Fibroblast of skin of right biceps (primary cell): ENCODE measurements around the gene VSX2.
A peak's percentile ranks its signal among the peaks of the same experiment; 100 is the strongest.

Experiments
- DNase-seq: peaks from one replicate; pipeline ENCODE4 v3.0.0-alpha.2; 2013

The VSX2 gene

DNA sequence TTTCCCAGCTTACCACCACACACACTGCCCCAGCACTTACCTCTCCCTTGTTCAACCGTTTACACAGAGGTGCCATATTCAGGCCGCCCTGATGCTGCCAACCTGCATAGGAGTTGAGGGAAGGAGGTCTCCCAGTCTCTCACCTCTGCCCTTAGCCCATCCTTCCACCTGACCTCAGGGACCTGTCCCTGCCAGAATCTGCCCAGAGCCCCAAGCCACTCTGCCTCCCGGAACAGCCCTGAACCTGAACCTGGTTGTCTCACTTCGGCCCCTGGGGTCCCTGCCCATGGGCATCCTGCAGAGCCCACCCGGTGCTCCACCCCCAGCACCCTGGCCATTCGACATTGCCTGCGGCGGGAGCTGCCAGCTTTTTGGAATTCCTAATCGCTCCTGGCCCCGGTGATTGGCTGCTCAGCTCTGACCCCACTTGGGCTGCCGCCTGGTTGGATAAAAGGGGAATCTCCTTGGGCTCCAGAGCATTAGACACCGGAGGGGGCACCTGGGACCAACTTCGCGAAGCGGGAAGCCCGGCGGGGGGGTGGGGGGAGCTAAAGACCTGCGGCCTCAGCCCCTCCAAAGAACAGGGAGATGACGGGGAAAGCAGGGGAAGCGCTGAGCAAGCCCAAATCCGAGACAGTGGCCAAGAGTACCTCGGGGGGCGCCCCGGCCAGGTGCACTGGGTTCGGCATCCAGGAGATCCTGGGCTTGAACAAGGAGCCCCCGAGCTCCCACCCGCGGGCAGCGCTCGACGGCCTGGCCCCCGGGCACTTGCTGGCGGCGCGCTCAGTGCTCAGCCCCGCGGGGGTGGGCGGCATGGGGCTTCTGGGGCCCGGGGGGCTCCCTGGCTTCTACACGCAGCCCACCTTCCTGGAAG lies at the start of gene VSX2:
Gene VSX2 (plus strand): TSS at position 476 of the 874 bp plus-strand sequence. CDS start 113 bp downstream, at position 589.
- no peak for DNase-seq

DNA sequence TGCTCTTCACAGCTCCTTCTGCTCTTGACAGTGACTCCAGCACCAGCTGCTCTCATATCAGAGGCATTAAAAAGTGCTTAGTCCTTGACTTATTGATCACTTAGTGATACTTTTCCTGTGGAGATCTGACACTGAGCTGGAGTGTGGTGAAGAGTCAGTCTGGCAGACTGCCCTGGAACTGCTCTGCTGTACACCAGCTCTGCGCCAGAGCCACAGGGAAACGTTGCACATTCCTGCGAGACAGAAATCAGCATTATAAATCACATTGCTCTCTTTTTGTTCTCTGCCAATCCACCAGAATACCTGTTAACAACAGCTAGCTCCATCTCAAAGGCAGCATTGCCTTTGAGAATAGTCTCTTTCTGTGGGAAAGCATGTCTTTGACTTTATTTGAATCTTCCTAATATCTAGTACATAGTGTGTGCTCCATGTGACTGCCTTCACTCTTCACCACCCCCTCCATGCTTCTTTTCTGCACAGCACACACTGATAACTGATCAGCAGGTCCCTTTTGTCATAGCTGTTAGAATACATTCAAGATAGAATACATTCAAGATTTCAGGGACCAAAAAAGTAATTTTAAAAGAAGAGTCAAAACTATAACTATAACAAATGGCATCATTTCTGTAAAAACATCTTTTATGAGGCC lies 48.2 kb upstream of the VSX2 start:
- DNase-seq = peak; percentile 2

DNA sequence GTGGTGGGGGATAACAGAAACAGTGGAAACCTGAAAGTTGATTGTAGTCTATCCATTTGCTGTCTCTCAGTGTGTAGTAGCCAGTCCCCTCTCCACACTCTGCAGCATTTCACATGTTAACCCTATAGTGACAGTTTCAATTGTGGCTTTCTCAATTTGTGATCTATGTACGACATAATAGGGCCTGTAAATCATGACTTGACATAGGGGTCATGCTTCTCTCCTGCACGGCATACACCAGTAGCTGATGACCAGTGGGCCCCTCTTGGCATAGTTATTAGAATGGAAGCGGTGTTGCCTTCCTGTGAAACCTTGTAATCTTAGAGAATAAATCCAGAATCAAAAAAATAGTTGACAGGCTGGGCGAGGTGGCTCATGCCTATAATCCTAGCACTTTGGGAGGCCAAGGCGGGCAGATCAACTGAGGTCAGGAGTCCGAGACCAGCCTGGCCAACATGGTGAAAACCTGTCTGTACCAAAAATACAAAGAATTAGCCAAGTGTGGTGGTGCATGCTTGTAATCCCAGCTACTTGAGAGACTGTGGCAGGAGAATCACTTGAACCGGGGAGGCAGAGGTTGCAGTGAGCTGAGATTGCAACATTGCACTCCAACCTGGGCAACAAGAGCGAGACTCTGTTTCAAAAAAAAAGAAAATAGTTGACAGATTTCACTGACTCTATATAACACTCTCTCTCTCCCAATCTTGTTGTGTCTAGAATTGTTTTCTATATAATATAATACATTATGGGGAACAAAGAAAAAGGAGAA lies 44.6 kb upstream of the VSX2 start:
- no peak for DNase-seq

DNA sequence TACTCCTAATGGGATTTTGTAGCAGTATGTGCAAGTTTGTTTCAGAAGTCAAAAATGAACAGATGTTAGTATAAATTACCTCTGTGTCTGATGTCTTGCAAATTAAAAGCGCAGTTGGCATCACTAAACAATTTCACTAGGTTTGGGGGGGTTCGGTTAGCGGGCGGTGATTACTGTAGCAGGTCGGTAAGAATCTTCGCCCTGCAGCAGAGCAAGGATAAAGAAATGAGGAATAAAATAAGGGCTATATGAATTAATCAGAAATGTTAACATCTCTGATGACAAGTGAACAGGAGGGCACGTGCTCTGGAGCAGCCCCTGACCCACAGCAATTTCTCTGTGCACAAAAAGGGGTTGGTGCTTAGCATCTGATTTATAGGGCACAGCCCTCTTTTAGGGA lies 43.6 kb upstream of the VSX2 start:
- DNase-seq = no peak

DNA sequence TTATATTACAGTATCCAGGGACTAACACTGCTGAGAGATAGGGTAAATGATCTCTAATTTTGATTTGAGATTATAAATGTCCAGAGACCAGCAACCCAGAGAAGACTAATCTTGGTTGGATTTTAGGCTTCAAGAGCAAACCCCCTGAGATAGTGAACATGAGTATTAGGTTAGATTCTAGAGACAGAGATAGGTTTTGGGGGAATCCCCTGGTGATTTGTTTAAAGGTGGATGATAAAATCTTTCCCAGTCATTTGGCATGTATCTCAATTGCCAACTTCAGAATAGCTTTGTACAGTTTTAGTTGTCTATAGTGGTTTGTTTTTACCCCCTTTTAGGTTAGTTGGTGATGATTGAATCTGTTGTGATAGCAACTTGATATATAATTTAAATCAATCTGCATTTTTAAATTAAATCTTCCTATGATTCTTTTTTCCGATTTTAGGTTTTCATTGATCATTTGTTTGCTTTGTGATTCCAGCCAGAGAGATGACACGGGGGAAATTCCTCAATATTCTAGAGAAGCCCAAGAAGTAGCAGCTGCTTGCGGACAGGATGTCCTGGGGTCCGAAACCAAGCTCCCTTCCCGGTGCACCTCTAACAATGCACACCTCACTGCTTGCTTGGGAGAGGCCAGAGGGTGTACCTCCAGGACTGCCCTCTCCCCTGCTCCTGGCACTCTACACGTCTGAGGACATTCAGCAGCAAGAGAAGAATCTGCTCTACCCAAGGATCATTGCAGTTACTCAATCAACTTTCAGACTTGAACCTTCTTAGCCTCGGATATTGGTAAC lies 40.6 kb upstream of the VSX2 start:
- DNase-seq = no peak

DNA sequence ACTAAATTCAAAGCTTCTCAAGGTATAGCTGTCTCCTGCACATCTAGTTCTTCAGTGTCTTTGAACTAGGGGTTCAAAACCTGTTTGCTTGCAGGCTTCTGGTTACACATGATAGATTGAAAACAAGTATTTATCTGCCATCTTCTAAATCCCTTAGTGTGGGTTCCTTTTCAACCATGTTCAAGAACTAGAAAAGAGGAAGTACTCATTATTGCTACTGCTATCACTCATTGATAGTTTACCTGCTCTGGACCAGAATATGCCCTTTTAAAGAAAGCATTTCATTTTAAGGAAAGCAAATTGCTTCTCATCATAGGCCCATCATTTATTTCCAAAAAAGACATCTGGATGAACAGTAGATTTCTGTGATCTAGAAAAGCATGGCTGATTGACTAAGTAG lies 37.1 kb upstream of the VSX2 start:
- no peak for DNase-seq

DNA sequence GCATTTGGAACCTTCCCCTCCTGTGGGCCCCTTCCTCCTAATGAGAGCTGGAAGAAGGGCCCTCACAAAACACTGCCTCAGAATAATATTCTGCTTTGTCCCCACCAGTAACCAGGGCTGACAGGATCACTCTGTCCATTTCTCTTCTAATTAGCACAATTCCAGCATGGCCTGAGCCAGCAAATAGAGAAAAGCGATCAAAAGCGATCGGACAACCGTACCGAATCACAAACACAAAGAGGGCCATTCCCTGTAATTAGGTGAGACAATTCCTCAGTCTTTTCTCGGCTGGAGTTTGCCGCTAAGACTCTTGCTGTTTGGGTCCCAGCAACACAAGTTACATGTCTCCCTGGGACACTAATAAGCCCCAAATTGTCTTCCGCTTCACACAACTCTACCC lies 35.6 kb upstream of the VSX2 start:
- no peak for DNase-seq

DNA sequence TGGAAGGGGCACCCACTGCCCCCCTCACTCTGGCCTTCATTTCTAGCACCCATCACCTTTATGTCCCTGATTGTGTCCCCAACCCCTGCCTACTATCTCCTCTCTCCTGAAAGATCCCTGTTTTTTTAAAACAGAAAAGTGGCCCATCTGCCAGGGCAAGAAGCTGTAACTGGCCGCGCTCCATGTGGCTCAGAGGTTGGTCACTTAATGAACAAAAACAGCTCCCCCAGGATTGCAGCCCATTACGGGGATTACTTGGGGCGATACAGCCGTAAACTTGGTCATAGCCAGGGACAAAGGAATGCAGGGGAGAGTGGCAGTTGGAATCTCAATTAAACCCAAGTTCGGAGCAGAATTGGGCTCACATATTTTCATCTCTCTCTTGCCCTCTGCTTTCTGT lies 34.8 kb upstream of the VSX2 start:
- DNase-seq = no peak

DNA sequence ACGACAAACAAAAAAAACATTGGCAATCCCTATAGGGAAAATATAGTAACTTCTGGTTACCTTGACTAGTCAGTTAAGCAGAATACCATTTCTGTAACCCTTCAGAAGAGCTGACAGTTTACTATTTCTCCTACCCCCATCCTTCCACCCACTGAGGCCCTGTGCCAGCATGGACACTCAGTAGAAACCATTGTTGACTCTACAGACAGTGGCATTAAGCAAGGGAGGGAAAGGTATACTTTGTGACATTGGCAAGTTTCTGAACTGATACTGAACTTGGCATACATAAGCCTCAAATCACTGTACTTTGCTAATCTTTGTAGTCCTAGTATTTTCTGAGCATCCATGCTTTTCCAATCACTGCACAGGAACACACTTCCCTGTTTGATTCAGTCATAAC lies 33.4 kb upstream of the VSX2 start:
- DNase-seq = no peak

DNA sequence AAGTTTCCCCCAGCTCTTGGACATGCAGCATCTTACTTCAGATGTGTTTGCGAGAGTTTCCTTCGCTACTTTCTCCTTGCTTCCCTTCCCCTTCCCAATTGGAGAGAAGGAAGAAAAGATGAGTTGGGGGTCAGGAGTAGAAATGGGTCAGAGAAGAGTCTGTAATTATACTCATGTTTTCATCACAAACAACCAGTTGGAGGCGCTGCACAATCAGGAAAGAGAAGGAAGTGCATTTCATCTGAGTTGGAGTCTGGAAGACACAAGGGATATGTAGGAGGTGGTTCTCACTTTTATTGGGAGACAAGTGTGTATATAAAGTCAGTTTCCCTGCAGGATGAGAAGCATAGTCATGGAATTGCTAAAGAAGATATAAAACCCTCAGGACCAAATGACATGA lies 31.3 kb upstream of the VSX2 start:
- no peak for DNase-seq

DNA sequence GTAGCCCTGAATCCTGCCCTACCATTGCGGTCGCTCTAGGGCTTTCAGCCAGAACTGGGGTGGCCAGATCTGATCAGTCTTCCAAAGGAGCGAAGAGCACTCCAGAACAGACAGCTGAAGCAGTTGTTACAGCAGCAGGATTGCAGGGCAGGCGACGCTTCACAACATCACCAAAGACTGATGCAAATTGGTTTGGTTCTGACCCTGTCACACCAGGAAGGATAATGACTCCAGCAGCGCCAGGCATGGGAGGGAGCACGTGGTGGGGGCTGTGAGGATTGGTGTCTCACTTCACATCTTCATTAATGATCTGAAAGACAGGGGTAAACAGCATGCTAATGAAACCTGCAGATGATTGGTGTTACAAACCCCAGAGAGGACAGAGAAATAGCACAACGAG lies 30.6 kb upstream of the VSX2 start:
- DNase-seq = no peak

DNA sequence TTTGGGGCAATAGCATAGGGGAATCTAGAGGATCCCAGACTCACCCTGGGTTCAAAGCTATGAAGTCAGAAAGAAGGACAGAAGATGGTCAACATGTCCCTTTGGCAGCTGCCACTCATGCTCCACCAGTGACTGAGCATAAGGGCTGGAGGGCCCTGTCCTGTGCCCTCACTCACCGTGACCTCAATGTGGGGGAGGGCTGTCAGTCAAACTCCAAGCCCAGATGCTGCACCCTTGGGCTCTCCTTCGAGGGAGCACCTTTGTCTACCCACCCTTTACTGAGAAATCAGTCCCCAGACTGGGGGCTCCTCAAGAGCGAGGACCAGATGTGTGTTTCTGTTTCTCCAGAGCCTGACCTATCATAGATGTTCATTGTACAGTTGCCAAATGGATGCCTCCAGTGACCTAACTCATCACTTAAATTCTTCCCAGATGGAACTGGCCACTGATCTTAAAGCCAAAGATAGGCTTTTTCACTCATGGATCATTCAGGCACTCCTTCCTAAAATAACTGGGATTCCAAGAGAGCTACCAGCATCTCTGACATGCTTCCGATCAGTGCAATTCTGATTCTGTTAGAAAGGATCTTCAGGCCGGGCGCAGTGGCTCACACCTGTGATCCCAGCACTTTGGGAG lies 27.2 kb upstream of the VSX2 start:
- DNase-seq = no peak

DNA sequence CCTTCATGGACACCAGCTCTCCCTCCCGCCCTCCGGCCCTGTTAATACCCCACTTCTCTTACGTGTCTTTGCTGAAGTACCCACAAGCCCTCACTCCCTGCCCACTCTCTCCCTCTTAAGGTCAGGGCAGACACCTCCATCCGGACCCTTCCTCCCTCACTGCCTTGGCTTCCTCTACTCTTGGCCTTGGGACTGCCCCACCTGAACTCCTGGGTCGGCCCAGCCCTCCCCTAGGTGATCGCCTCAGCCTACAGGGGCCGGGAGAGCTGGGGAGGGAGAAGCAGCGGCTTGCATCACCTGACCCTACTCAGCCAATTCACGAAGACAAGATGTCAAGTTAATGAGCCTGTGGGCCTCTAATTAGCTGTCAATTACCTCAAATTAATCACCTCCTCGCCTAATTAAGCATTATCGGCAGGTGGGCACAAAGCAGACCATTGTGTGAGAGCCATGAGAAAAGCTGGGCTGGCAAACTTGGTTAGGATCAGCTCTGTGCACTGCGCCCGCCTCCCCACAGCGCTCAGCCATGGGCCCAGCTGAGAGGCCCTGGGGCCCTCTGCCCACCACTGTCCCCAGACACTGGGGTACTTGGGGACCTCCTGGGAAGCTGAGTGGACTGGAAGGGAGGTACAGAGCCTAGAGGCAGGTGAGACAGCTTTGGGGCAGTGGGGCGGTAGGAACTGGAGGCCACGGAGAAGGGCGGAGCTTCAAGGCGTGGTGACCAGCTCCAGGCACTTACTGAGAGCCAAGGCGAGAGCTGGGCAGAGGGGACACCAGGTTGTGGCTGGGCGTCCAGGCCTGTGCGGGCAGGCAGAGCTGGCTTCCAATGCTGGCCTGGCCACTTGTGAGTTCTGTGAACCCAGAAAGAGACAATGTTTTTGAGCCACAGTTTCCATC lies 25.1 kb upstream of the VSX2 start:
- no peak for DNase-seq

DNA sequence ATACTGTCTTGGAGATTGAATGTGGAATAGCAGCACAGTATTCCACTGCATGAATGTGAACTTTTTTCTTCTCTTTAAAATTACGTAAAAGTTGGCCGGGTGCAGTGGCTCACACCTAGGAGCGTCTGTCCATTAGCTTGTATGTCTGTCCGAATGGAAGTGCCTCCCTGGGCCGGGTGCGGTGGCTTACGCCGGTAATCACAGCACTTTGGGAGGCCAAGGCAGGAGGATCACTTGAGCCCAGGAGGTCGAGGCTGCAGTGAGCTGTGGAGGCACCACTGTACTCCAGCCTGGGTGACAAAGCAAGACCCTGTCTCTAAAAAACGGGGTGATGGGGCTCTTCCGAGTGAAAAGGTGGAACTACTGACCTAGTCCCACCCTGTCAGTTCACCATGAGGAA lies 22.6 kb upstream of the VSX2 start:
- no peak for DNase-seq

DNA sequence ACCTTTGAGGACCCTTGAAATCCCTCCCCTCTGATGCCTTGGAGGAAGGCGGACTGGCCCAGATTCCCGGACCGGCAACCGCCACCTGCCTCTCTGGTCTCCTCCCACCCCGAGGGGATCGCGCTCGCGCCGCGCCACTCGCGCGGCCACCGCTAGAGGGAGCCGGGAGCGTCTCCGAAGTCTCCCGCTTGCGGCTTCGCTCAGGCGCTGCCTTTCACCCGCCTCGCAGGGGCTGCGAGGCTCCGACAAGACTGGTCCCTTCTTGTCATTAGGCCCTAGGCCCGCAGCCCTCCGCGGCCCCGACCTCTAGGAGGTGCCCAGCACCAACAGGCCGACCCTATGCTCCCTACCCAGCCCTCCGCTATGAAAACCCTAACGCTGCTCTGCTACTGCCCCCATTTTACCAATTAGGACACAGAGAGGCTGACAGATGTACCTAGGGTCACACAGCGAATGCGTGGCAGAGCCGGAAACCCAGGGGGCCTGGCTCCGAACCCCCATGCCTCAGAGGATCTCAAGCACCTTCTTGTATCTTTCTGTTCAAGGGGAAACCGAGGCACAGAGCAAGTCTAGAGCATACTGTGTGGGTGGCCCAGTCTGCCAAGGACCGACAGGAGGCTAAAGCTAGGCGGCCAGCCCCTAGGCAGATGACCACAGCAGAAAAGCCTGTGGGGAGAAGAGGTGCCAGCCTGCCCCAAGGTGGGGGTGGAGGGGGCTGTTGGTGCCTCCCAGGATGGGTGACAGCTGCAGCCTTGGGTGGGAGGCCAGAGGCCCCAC lies 21.4 kb upstream of the VSX2 start:
- peak; percentile 54 for DNase-seq

DNA sequence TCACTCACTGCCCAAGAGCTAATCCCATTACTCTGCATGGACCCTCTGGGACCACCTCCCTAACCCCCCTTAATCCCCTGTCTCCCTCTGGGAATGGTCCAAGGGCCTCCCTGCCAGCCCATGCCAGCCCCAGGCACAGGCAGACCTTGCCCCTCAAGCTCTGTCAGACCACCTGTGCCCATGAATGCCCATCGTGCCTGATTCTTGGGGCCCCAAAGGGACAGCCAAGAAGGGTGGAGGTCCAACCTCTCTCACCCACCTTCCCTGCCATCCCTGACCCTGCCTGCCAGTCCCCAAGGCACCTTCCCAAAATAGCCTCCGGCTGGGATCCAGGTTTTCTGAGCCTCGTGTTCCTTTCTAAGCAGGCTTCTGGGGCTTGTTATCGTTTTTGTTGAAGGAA lies 20.8 kb upstream of the VSX2 start:
- DNase-seq = no peak

DNA sequence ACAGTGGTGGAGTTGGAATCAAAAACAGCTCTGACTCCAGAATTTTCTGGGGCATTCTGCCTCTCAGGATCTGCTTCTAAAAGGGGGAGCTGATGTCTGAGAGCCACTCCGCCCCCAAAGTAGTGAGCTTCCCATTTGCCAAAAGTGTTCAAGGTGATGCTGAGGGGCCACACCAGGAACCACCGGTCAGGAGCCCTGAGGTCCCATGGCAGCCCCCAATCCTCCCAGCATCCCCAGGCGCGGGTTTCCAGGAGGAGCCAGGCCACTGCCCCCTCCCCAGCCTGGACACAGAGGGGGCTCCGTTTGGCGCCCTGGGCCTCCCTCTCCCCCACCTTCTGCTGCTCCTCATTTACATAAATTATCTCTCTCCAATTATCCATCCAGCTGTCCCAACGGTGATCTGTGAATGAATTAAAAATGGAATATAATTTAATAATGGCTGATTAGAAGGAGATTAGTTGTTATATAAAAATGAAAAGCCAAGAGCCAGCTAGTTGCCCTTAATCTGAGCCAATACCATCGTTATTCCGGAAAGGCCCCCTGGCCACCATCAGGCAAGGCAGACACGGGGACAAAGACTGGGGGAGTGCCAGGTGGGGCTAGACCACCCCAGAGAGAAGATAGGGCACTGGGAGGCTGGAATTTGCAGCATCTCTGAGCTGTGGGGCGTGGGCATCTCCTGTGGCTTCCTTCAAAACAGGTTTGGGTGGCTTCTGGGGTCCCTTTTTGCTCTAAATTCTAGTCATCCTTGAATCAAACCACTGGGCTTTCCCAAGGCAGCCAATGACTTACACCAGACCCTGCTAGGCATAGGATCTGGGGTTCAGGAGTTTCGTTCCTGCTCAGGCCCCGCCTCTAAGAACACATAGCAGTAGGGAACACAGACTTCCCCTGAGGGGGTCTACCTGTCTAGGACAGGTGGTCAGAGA lies 19.7 kb upstream of the VSX2 start:
- DNase-seq = no peak

DNA sequence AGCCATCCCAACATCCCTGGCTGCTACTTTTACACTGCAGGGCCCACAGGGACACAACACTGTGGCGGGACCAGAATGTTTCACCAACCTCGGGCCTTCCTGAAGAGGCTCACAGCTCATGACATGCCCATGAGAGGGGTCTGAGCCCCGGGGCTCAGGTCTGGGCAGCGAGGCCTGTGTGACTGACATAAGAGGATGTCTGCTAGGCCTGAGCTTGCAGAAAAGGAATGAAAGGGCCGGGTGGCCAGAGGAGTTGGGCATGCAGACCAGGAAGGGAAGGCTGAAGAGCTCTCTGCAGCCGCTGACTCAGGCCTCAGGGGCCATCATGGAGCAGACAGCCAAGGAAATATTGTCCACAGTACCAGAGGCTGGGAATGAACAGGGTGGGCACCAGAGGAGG lies 18.3 kb upstream of the VSX2 start:
- DNase-seq = no peak

DNA sequence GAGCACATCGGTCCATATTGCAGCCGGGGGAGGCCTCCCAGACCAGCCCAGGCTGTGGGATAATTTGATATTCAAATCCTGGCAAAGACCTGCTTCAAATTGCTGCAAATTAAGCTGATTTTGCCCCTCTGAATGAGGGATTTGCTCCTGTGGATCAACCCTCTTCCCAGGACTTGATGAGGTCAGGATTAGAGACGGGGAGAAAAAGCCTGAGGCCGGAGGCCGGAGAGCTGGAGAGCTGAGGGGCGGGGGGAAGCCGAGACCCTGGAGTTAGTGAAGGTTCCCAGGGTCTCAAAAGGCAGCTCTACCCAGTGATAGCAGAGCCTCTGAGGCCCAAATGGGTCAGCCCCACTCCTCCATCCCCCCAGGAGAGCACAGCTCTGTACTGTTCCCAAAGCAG lies 17.5 kb upstream of the VSX2 start:
- DNase-seq = no peak
